Measurements from ENCODE around the gene HORMAD2. TPM values are rescaled to one million over a fixed set of nuclear protein-coding genes. Genes with fewer than 3 reads are reported as not detected.

Gene HORMAD2
- total RNA-seq, 1 experiment from 2014 or later = not detected

DNA sequence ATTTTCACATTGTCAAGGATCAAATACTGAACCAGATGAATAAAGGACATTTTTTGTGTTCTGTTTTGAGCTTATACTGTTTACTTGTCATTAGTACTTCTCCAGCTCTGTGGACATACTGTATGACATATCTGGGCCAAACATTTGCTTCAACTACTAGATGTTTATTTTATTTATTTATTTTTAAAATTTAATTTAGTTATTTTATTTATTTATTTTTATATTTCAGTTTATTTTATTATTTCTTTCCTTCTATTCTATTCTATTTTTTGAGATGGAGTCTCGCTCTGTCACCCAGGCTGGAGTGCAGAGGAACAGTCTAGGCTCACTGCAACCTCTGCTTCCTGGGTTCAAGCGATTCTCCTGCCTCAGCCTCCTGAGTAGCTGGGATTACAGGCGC lies 37.0 kb downstream of the HORMAD2 start:
- no TSS peak for BruUV-seq (replicated peaks)
- intact Hi-C loops (cut with micrococcal nuclease; ENCODE audit: unreplicated experiment) = no loop called here

DNA sequence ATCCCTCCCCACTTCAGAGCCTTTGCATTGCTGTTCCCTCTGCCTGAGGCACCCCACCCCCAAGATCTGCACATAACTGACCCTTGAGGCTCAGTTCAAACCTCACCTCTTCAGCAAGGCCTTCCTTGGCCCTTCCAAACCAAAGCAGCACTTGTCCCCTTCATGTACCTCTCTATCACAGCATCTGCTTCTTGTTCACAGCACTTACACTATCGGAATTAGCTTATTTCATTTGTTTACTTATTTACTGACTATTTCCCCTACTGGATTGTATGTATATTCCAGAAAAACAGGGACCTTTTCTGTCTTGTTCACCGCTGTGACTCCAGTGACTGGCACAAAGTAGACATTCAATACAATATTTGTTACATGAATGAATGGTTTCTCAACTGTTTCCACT lies 38.0 kb downstream of the HORMAD2 start:
- no peak for TF ChIP-seq CTCF (IDR thresholded peaks at IDR 0.05; ENCODE audit: unreplicated experiment)
- Mint-ChIP-seq H3K4me3 (ENCODE audit: low read depth, unreplicated experiment) (no peak overlapping the region), H3K9me3 (ENCODE audit: low read depth, unreplicated experiment) (no peaks in the 10 kb centered on the region), H3K27ac (ENCODE audit: unreplicated experiment) (peak overlapping the region; percentile 20), H3K27me3 (ENCODE audit: unreplicated experiment) (no peaks in the 10 kb centered on the region), H3K4me1 (ENCODE audit: low read depth, unreplicated experiment) (peaks cover 36% of the 10 kb centered on the region), H3K36me3 (ENCODE audit: insufficient read depth, unreplicated experiment) (no peaks in the 10 kb centered on the region)
- no TSS peak for BruUV-seq (replicated peaks)
- intact Hi-C loops (cut with micrococcal nuclease; ENCODE audit: unreplicated experiment) = no loop called here
- no peak for DNase-seq
- CTCF ChIA-PET = no interaction called here

More for the DNA sequence above, 37.0 kb downstream of the HORMAD2 start:
- CTCF ChIA-PET = no interaction called here
- Mint-ChIP-seq H3K36me3 (ENCODE audit: insufficient read depth, unreplicated experiment) (no peaks in the 10 kb centered on the region), H3K27ac (ENCODE audit: unreplicated experiment) (no peak overlapping the region), H3K4me1 (ENCODE audit: low read depth, unreplicated experiment) (peaks cover 43% of the 10 kb centered on the region), H3K9me3 (ENCODE audit: low read depth, unreplicated experiment) (no peaks in the 10 kb centered on the region), H3K27me3 (ENCODE audit: unreplicated experiment) (no peaks in the 10 kb centered on the region), H3K4me3 (ENCODE audit: low read depth, unreplicated experiment) (no peak overlapping the region)
- no peak for DNase-seq
- TF ChIP-seq CTCF (IDR thresholded peaks at IDR 0.05; ENCODE audit: unreplicated experiment) = no peak

- intact Hi-C loops (cut with micrococcal nuclease; ENCODE audit: unreplicated experiment) = no loop called here
- CTCF ChIA-PET = interaction anchor here (1.3 kb wide), 1 partner anchor 14 kb away, joined by 3 read pairs; no protein-coding TSS in a partner anchor
- H3K4me1 Mint-ChIP-seq (ENCODE audit: low read depth, unreplicated experiment) = peaks cover 10% of the 10 kb centered on the region
- no peak for TF ChIP-seq CTCF (IDR thresholded peaks at IDR 0.05; ENCODE audit: unreplicated experiment)
- H3K36me3 Mint-ChIP-seq (ENCODE audit: insufficient read depth, unreplicated experiment) = no peaks in the 10 kb centered on the region
- no peak for DNase-seq
- H3K27ac Mint-ChIP-seq (ENCODE audit: unreplicated experiment) = no peak overlapping the region
- H3K9me3 Mint-ChIP-seq (ENCODE audit: low read depth, unreplicated experiment) = no peaks in the 10 kb centered on the region
- BruUV-seq (replicated peaks) = no TSS peak
- H3K27me3 Mint-ChIP-seq (ENCODE audit: unreplicated experiment) = no peaks in the 10 kb centered on the region
- no peak overlapping the region for H3K4me3 Mint-ChIP-seq (ENCODE audit: low read depth, unreplicated experiment)
Observed at GRCh38 chr22:30121960-30122359, 41.7 kb downstream of the HORMAD2 start.

DNA sequence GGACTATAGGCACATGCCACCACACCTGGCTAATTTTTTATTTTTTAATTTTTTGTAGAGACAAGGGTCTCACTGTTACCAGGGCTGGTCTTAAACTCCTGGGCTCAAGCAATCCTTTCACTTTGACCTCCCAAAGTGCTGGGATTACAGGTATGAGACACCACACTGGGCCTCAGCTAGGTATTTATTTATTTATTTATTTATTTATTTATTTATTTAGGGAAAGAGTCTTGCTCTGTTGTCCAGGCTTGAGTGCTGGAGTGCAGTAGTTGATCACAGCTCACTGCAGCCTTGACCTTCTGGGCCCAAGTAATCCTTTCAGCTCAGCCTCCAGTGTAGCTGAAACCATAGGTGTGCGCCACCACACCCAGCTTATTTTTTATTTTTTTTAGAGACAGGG lies 43.2 kb downstream of the HORMAD2 start:
- intact Hi-C loops (cut with micrococcal nuclease; ENCODE audit: unreplicated experiment) = no loop called here
- Mint-ChIP-seq H3K36me3 (ENCODE audit: insufficient read depth, unreplicated experiment) (no peaks in the 10 kb centered on the region), H3K4me3 (ENCODE audit: low read depth, unreplicated experiment) (no peak overlapping the region), H3K27ac (ENCODE audit: unreplicated experiment) (no peak overlapping the region), H3K27me3 (ENCODE audit: unreplicated experiment) (no peaks in the 10 kb centered on the region), H3K4me1 (ENCODE audit: low read depth, unreplicated experiment) (peaks cover 8% of the 10 kb centered on the region), H3K9me3 (ENCODE audit: low read depth, unreplicated experiment) (peaks cover 4% of the 10 kb centered on the region)
- no TSS peak for BruUV-seq (replicated peaks)
- CTCF ChIA-PET = interaction anchor here (1.3 kb wide), 1 partner anchor 16 kb away, joined by 3 read pairs; no protein-coding TSS in a partner anchor
- DNase-seq = no peak
- no peak for TF ChIP-seq CTCF (IDR thresholded peaks at IDR 0.05; ENCODE audit: unreplicated experiment)

Data from Calu3 (cell line).